ENCODE measurements around the gene AGFG2.

DNA sequence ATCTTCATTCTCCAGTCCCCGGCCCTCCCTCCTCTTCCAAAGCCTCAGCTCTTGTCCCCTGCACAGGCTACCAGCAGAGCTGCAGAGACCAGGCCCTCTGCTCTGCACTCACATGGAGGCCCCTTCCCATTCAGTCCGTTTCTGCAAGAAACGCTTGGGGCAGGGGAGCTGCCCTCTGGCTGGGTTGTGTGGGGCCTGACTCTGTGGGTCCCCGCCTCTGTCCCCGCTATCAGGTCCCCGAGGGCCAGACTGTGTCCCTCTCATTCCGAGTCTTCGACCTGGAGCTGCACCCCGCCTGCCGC is 64.7 kb downstream of the AGFG2 start:
- TF ChIP-seq, protein P1, sequence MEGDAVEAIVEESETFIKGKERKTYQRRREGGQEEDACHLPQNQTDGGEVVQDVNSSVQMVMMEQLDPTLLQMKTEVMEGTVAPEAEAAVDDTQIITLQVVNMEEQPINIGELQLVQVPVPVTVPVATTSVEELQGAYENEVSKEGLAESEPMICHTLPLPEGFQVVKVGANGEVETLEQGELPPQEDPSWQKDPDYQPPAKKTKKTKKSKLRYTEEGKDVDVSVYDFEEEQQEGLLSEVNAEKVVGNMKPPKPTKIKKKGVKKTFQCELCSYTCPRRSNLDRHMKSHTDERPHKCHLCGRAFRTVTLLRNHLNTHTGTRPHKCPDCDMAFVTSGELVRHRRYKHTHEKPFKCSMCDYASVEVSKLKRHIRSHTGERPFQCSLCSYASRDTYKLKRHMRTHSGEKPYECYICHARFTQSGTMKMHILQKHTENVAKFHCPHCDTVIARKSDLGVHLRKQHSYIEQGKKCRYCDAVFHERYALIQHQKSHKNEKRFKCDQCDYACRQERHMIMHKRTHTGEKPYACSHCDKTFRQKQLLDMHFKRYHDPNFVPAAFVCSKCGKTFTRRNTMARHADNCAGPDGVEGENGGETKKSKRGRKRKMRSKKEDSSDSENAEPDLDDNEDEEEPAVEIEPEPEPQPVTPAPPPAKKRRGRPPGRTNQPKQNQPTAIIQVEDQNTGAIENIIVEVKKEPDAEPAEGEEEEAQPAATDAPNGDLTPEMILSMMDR (conservative IDR thresholded peaks at IDR 0.05; ENCODE audit: low read depth, low read length), result no peak
- no peak for TF ChIP-seq EZH2 (IDR thresholded peaks at IDR 0.05; ENCODE audit: borderline replicate concordance, low read depth, low read length, poor library complexity, severe bottlenecking)

Data from A673 (cell line).